Esophagus squamous epithelium (tissue), 5 donors: Measurements from ENCODE around the gene GTF3C4. TPM values are rescaled to one million over a fixed set of nuclear protein-coding genes. Genes with fewer than 3 reads are reported as not detected.

Source experiments
- DNase-seq: peaks from one replicate; lab custom pipeline; 2025; lab: John Stamatoyannopoulos, UW
- H3K27ac ChIP-seq, 4 donors: fragments of 200-600 bp; sonication (generic); one replicate each; pipeline ENCODE4 v1.5.1; 2016 to 2019; ENCODE audit warnings: mild to moderate bottlenecking in 1 of 4
- H3K27me3 ChIP-seq, 4 donors: fragments of 200-600 bp; sonication (generic); 1 replicate in 3 of 4; 2 replicates in 1 of 4; pipeline versions ENCODE4 v1.5.1 to v1.6.0; 2017 to 2021; ENCODE audit warnings: antibody characterized with exemption in 1 of 4
- H3K36me3 ChIP-seq, 3 donors: fragments of 200-600 bp; sonication (generic); one replicate each; pipeline ENCODE4 v1.5.1; 2016 to 2019
- H3K4me1 ChIP-seq, 3 donors: fragments of 200-600 bp; sonication (generic); one replicate each; pipeline ENCODE4 v1.5.1; 2017 to 2019
- H3K4me3 ChIP-seq, 4 donors: fragments of 200-600 bp; sonication (generic); 1 replicate in 3 of 4; 2 replicates in 1 of 4; pipeline ENCODE4 v1.5.1; 2016 to 2019; ENCODE audit warnings: mild to moderate bottlenecking in 2 of 4, moderate library complexity in 1 of 4
- H3K9me3 ChIP-seq, 3 donors: fragments of 200-600 bp; sonication (generic); one replicate each; pipeline ENCODE4 v1.5.1; 2016 to 2019
- CTCF ChIP-seq, 6 experiments: fragments of 450-650 bp in 4 of 6; fragments of 200-600 bp in 2 of 6; sonication (generic) in 2 of 6; IDR thresholded peaks; one replicate each; pipeline ENCODE4 v1.5.1; 2016 to 2019; ENCODE audit warnings: antibody characterized with exemption in 6 of 6, mild to moderate bottlenecking in 4 of 6, moderate library complexity in 4 of 6
- POLR2A ChIP-seq, 4 donors: fragments of 450-650 bp; IDR thresholded peaks; one replicate each; pipeline ENCODE4 v1.6.1; 2017; ENCODE audit warnings: antibody characterized with exemption in 4 of 4, mild to moderate bottlenecking in 4 of 4, moderate library complexity in 3 of 4
- WGBS, 2 donors: methylation state at CpG; one replicate each; pipeline ENCODE4 v1.1.5; 2018; 5-methylcytosine and 5-hydroxymethylcytosine counted together
- intact Hi-C: fragments of 100-400 bp; cut with DNase I; formaldehyde crosslinking; loops from one replicate; pipeline ENCODE4 v1.15.0; 2022
- total RNA-seq, 4 donors: library from RNA; depleted of rRNA; stranded (reverse); fragments of >200 nt; gene quantifications; one replicate each; pipeline ENCODE4 v1.1.0, GENCODE V29; 2016
- donor health status: DM: yes; HTN: yes; CAD: no.

Gene GTF3C4
- total RNA-seq, 4 donors from 2014 or later: 9.7 to 14.3 (median 11.3) TPM

- Histone ChIP-seq H3K9me3 (no peaks in the 10 kb centered on the region), H3K27me3 (peaks cover 0 to 11% (median 0%) of the 10 kb centered on the region in 4 donors), H3K4me3 (no peak overlapping the region), H3K27ac (peak overlapping the region in 3 of 4 donors; percentile 65 to 84 (median 84)), H3K4me1 (peaks cover 0 to 63% (median 8%) of the 10 kb centered on the region in 3 donors), H3K36me3 (no peaks in the 10 kb centered on the region)
- intact Hi-C loops: no loop called here
- TF ChIP-seq POLR2A (IDR thresholded peaks at IDR 0.05) (no peak), CTCF (IDR thresholded peaks at IDR 0.05) (no peak)
- no peak for DNase-seq
- WGBS, 2 donors: 40 to 41% methylated on average over 3 of the region's 3 CpGs
Measured at GRCh38 chr9:132731230-132731629, 61.0 kb downstream of the GTF3C4 start.

GRCh38 chr9:132732326-132733259, 62.3 kb downstream of the GTF3C4 start:
- WGBS, 2 donors: 70 to 77% methylated on average over 10 to 15 of the region's 17 CpGs
- intact Hi-C loops: no loop called here
- Histone ChIP-seq H3K27ac (peak overlapping the region in 2 of 4 donors; percentile 84), H3K27me3 (peaks cover 0 to 11% (median 0%) of the 10 kb centered on the region in 4 donors), H3K36me3 (no peaks in the 10 kb centered on the region), H3K4me1 (peaks cover 0 to 63% (median 8%) of the 10 kb centered on the region in 3 donors), H3K9me3 (no peaks in the 10 kb centered on the region), H3K4me3 (no peak overlapping the region)
- TF ChIP-seq CTCF (IDR thresholded peaks at IDR 0.05) (no peak), POLR2A (IDR thresholded peaks at IDR 0.05) (no peak)
- DNase-seq: no peak

- TF ChIP-seq CTCF (IDR thresholded peaks at IDR 0.05): no peak
- TF ChIP-seq POLR2A (IDR thresholded peaks at IDR 0.05): no peak
- Histone ChIP-seq H3K27me3 (peaks cover 0 to 11% (median 0%) of the 10 kb centered on the region in 4 donors), H3K4me1 (peaks cover 0 to 63% (median 8%) of the 10 kb centered on the region in 3 donors), H3K27ac (peak overlapping the region in 2 of 4 donors; percentile 84), H3K4me3 (no peak overlapping the region), H3K36me3 (no peaks in the 10 kb centered on the region), H3K9me3 (no peaks in the 10 kb centered on the region)
- DNase-seq: no peak
- 67 to 72% methylated on average over 12 to 17 of the region's 22 CpGs for WGBS, 2 donors
- intact Hi-C loops: no loop called here
Measured at GRCh38 chr9:132733260-132733815, 63.1 kb downstream of the GTF3C4 start.

- Histone ChIP-seq H3K4me1 (peaks cover 0 to 10% (median 0%) of the 10 kb centered on the region in 3 donors), H3K27ac (no peak overlapping the region), H3K27me3 (peaks cover 0 to 51% (median 7%) of the 10 kb centered on the region in 4 donors), H3K36me3 (no peaks in the 10 kb centered on the region), H3K4me3 (no peak overlapping the region), H3K9me3 (no peaks in the 10 kb centered on the region)
- WGBS, 2 donors: 90 to 95% methylated on average over 9 of the region's 9 CpGs
- TF ChIP-seq POLR2A (IDR thresholded peaks at IDR 0.05) (no peak), CTCF (IDR thresholded peaks at IDR 0.05) (no peak)
- DNase-seq: no peak
- intact Hi-C loops: no loop called here
Measured at GRCh38 chr9:132739710-132740310, 69.5 kb downstream of the GTF3C4 start.
